ENCODE results near the gene NODAL.

NODAL gene

GRCh38 chr10:70412356-70412755 is 29.1 kb downstream of the NODAL start:
- no peak for DNase-seq (ENCODE audit: low read depth)
- TF ChIP-seq CTCF (conservative IDR thresholded peaks at IDR 0.05; ENCODE audit: low read depth, low read length), result no peak
- H3K4me3 ChIP-seq (ENCODE audit: low read depth, low read length), result no peak overlapping the region

GRCh38 chr10:70410608-70411007 is 30.9 kb downstream of the NODAL start:
- TF ChIP-seq CTCF (conservative IDR thresholded peaks at IDR 0.05; ENCODE audit: low read depth, low read length), result no peak
- no peak overlapping the region for H3K4me3 ChIP-seq (ENCODE audit: low read depth, low read length)
- no peak for DNase-seq (ENCODE audit: low read depth)

GRCh38 chr10:70409772-70410171 is 31.7 kb downstream of the NODAL start:
- TF ChIP-seq CTCF (conservative IDR thresholded peaks at IDR 0.05; ENCODE audit: low read depth, low read length), result no peak
- H3K4me3 ChIP-seq (ENCODE audit: low read depth, low read length), result no peak overlapping the region
- DNase-seq (ENCODE audit: low read depth), result no peak

- no peak for TF ChIP-seq CTCF (conservative IDR thresholded peaks at IDR 0.05; ENCODE audit: low read depth, low read length)
- DNase-seq (ENCODE audit: low read depth), result peak; percentile 98
- peak overlapping the region; percentile 87 for H3K4me3 ChIP-seq (ENCODE audit: low read depth, low read length)
Observed at GRCh38 chr10:70405037-70405824, 36.2 kb downstream of the NODAL start.

- peak overlapping the region; percentile 87 for H3K4me3 ChIP-seq (ENCODE audit: low read depth, low read length)
- DNase-seq (ENCODE audit: low read depth), result peak; percentile 39
- no peak for TF ChIP-seq CTCF (conservative IDR thresholded peaks at IDR 0.05; ENCODE audit: low read depth, low read length)
Observed at GRCh38 chr10:70404787-70405036, 36.8 kb downstream of the NODAL start.

GRCh38 chr10:70404036-70404786 is 37.3 kb downstream of the NODAL start, which contains the start of gene EIF4EBP2:
Gene EIF4EBP2 (plus strand): TSS chr10:70404145. CDS start chr10:70404402, 257 bp downstream.
- DNase-seq (ENCODE audit: low read depth), result peak; percentile 97
- H3K4me3 ChIP-seq (ENCODE audit: low read depth, low read length), result peak within 1 kb of the TSS; percentile 87
- TF ChIP-seq CTCF (conservative IDR thresholded peaks at IDR 0.05; ENCODE audit: low read depth, low read length), result no peak

Measured in choroid plexus epithelial cell (primary cell).